GM12878 (cell line): ENCODE results near the gene FZD10. TPM values are rescaled to one million over a fixed set of nuclear protein-coding genes. Genes with fewer than 3 reads are reported as not detected.

Experiments
- ATAC-seq: fragments of 200-7000 bp; cut with Tn5 transposase; 3 replicates; pipeline ENCODE4 v1.9.1; 2020; ENCODE audit warnings: mild to moderate bottlenecking, moderate library complexity
- BruUV-seq: library from RNA; stranded (reverse); fragments of 400-500 nt; replicated peaks from 2 replicates; lab custom pipeline; 2021; lab: Mats Ljungman, UMichigan
- CTCF ChIA-PET: fragments of 300-600 bp; sonication (Branson Sonifier 250); formaldehyde crosslinking; extraction: SDS; loops from one replicate; lab custom pipeline; 2021; ENCODE audit warnings: inconsistent platforms; lab: Yijun Ruan, JAX
- POLR2A ChIA-PET: fragments of 350-600 bp; formaldehyde crosslinking; extraction: SDS; loops from one replicate; lab custom pipeline; 2021; ENCODE audit warnings: inconsistent platforms; lab: Charles Lee
- RAD21 ChIA-PET: fragments of 300-600 bp; sonication (Branson Sonifier 250); formaldehyde crosslinking; loops from one replicate; lab custom pipeline; 2023; ENCODE audit warnings: antibody characterized with exemption; ENCODE audit not compliant: unreplicated experiment; lab: Charles Lee
- SMC1A ChIA-PET: fragments of 300-600 bp; sonication (Branson Sonifier 250); formaldehyde crosslinking; loops from one replicate; lab custom pipeline; 2023; ENCODE audit not compliant: unreplicated experiment, uncharacterized antibody; lab: Charles Lee
- DNase-seq: peaks from one replicate; pipeline ENCODE4 v3.0.0-alpha.2; 2011; ENCODE audit warnings: low read depth, low spot score
- FAIRE-seq: peaks from 3 replicates; lab custom pipeline; 2011; peaks lifted over from hg19 to GRCh38; lab: Jason Lieb, UNC
- H2AFZ ChIP-seq: 2 replicates; pipeline ENCODE4 v1.6.0; 2011; ENCODE audit warnings: low read depth, low read length, control low read depth; ENCODE audit not compliant: control insufficient read depth
- H3K27ac ChIP-seq: 2 replicates; pipeline ENCODE4 v1.5.1; 2011; ENCODE audit warnings: control low read depth; ENCODE audit not compliant: control insufficient read depth, insufficient read depth
- H3K27me3 ChIP-seq, 2 experiments: replicated peaks in 1 of 2; 2 replicates each; pipeline versions ENCODE4 v1.6.0 to v1.6.1; 2011; ENCODE audit warnings: low read length in 1 of 2; ENCODE audit not compliant: control insufficient read depth in 2 of 2, insufficient read depth in 2 of 2
- H3K36me3 ChIP-seq, 2 experiments: 2 replicates each; pipeline ENCODE4 v1.5.1; 2011; ENCODE audit warnings: low read length in 1 of 2; ENCODE audit not compliant: control insufficient read depth in 2 of 2, insufficient read depth in 2 of 2
- H3K4me1 ChIP-seq: 2 replicates; pipeline ENCODE4 v1.6.1; 2011; ENCODE audit warnings: mild to moderate bottlenecking, low read length, moderate library complexity, mixed read lengths; ENCODE audit not compliant: control insufficient read depth, insufficient read depth
- H3K4me2 ChIP-seq: 2 replicates; pipeline ENCODE4 v1.6.0; 2011; ENCODE audit warnings: control low read depth; ENCODE audit not compliant: control insufficient read depth, insufficient read depth
- H3K4me3 ChIP-seq: fragments of 200-600 bp; sonication (generic); 2 replicates; pipeline ENCODE4 v1.5.1; 2016
- H3K79me2 ChIP-seq: 2 replicates; pipeline ENCODE4 v1.6.0; 2011; ENCODE audit warnings: low read length; ENCODE audit not compliant: control insufficient read depth, insufficient read depth
- H3K9ac ChIP-seq: 2 replicates; pipeline ENCODE4 v1.8.0; 2011; ENCODE audit warnings: low read length, control low read depth, mixed read lengths; ENCODE audit not compliant: control insufficient read depth, insufficient read depth
- H3K9me3 ChIP-seq: replicated peaks from 3 replicates; pipeline ENCODE4 v1.5.1; 2011; ENCODE audit warnings: mild to moderate bottlenecking, low read length; ENCODE audit not compliant: control insufficient read depth, insufficient read depth
- H4K20me1 ChIP-seq: 2 replicates; pipeline ENCODE4 v1.6.0; 2011; ENCODE audit not compliant: control insufficient read depth, insufficient read depth
- KDM1A ChIP-seq: fragments of 200-600 bp; sonication (generic); IDR thresholded peaks from 2 replicates; pipeline ENCODE4 v1.6.1; 2016; ENCODE audit warnings: borderline replicate concordance
- MTA3 ChIP-seq: IDR thresholded peaks from 2 replicates; pipeline ENCODE4 v1.6.1; 2012; ENCODE audit warnings: low read length, inconsistent platforms, borderline replicate concordance
- NR2F1 ChIP-seq: fragments of 450-650 bp; conservative IDR thresholded peaks from 2 replicates; pipeline ENCODE4 v1.6.1; 2017; ENCODE audit warnings: mild to moderate bottlenecking
- PAX8 ChIP-seq: fragments of 450-650 bp; IDR thresholded peaks from 2 replicates; pipeline ENCODE4 v1.6.1; 2017; ENCODE audit warnings: mild to moderate bottlenecking, moderate library complexity
- RELA ChIP-seq: fragments of 450-650 bp; IDR thresholded peaks from 2 replicates; pipeline ENCODE4 v1.8.0; 2014; ENCODE audit warnings: borderline replicate concordance; ENCODE audit not compliant: partially characterized antibody
- SIX5 ChIP-seq: IDR thresholded peaks from 2 replicates; pipeline ENCODE4 v1.6.1; 2011; ENCODE audit warnings: mild to moderate bottlenecking, low read depth, low read length, moderate library complexity; ENCODE audit not compliant: severe bottlenecking
- ZNF622 ChIP-seq: fragments of 450-650 bp; IDR thresholded peaks from 2 replicates; pipeline ENCODE4 v1.6.1; 2017; ENCODE audit warnings: mild to moderate bottlenecking, inconsistent platforms
- WGBS: methylation state at CpG from one replicate; pipeline ENCODE4 v1.1.6; 2016; ENCODE audit warnings: low lambda C conversion rate; ENCODE audit not compliant: insufficient replicate concordance, insufficient coverage; ENCODE audit errors: missing lambda C conversion rate; 5-methylcytosine and 5-hydroxymethylcytosine counted together
- in situ Hi-C: fragments of 300-500 bp; cut with MboI; formaldehyde crosslinking; loops from 9 replicates; pipeline ENCODE4 v1.14.3; 2018; ENCODE audit warnings: mixed read lengths
- intact Hi-C: fragments of 100-400 bp; cut with micrococcal nuclease; formaldehyde crosslinking; loops from one replicate; pipeline ENCODE4 v1.14.2; 2022; ENCODE audit not compliant: unreplicated experiment
- polyA plus RNA-seq, 11 experiments: library from polyadenylated mRNA; depleted of rRNA in 4 of 11; unstranded in 6 of 11; stranded (reverse) in 5 of 11; fragments of >200 nt; fragmentation: Nextera tagmentation in 4 of 11; fragmentation: Illumina TruSeq in 1 of 11; extraction: Ambion mirVana in 4 of 11; extraction: Trizol in 1 of 11; gene quantifications; 1 replicate in 1 of 11; 2 replicates in 10 of 11; pipeline versions ENCODE4 v1.2.1 to v1.2.3, GENCODE V29; 2011 to 2016; ENCODE audit warnings: inconsistent platforms in 2 of 11, missing spikeins in 2 of 11, low read depth in 1 of 11
- total RNA-seq, 4 experiments: library from RNA; depleted of rRNA in 3 of 4; stranded (reverse); fragments of >200 nt in 3 of 4; fragmentation: Illumina TruSeq in 1 of 4; extraction: Trizol in 1 of 4; gene quantifications; 2 replicates each; pipeline versions ENCODE4 v1.2.1 to v1.2.3, GENCODE V29; 2013 to 2021

Gene FZD10
- total and polyA plus RNA-seq, 10 of the 15 experiments (the other 5 are each of a cell fraction or from before 2014, with no cell fraction given), result not detected

- H3K9me3 ChIP-seq, result no peaks in the 10 kb centered on the region; the same call in 2 of the 3 replicates
- no peak for ATAC-seq
- ChIA-PET SMC1A (interaction anchor here (1.1 kb wide), 1 partner anchor 10 kb away, joined by 3 read pairs; no protein-coding TSS in a partner anchor), POLR2A (no interaction called here), CTCF (no interaction called here), RAD21 (no interaction called here)
- H3K4me1 ChIP-seq, result no peaks in the 10 kb centered on the region
- BruUV-seq, result no TSS peak
- intact Hi-C loops, result no loop called here
- H3K79me2 ChIP-seq, result no peaks in the 10 kb centered on the region
- in situ Hi-C loops, result no loop called here
- FAIRE-seq, result no peak
- no peak overlapping the region for H3K4me3 ChIP-seq
- no peak overlapping the region for H3K9ac ChIP-seq
- no peak overlapping the region for H3K27ac ChIP-seq
- H4K20me1 ChIP-seq, result no peaks in the 10 kb centered on the region
- TF ChIP-seq MTA3, result no peak
- no peak for TF ChIP-seq RELA
- TF ChIP-seq SIX5, result no peak
- no peak for TF ChIP-seq NR2F1
- TF ChIP-seq KDM1A, result no peak
- H2AFZ ChIP-seq, result no peak overlapping the region
- WGBS, result 0% methylated on average over 2 of the region's 2 CpGs
- no peaks in the 10 kb centered on the region for H3K27me3 ChIP-seq
- DNase-seq, result no peak
- H3K36me3 ChIP-seq, result no peaks in the 10 kb centered on the region
- no peak overlapping the region for H3K4me2 ChIP-seq
Measured at GRCh38 chr12:130166306-130166705, 4.0 kb downstream of the FZD10 start.

GRCh38 chr12:130167537-130167936, 5.3 kb downstream of the FZD10 start:
- H3K27me3 ChIP-seq, result no peaks in the 10 kb centered on the region
- no peaks in the 10 kb centered on the region for H3K4me1 ChIP-seq
- no peak overlapping the region for H3K27ac ChIP-seq
- no peaks in the 10 kb centered on the region for H3K79me2 ChIP-seq
- no peak overlapping the region for H3K4me2 ChIP-seq
- in situ Hi-C loops (no loop called here), intact Hi-C loops (no loop called here)
- no peak for TF ChIP-seq ZNF622
- no peak for TF ChIP-seq PAX8
- CTCF ChIA-PET, result no interaction called here
- SMC1A ChIA-PET, result no interaction called here
- no peaks in the 10 kb centered on the region for H3K36me3 ChIP-seq
- 0% methylated on average over 1 of the region's 1 CpG for WGBS
- no peak overlapping the region for H2AFZ ChIP-seq
- H4K20me1 ChIP-seq, result no peaks in the 10 kb centered on the region
- ATAC-seq (no peak), DNase-seq (no peak), FAIRE-seq (no peak)
- no TSS peak for BruUV-seq
- RAD21 ChIA-PET, result interaction anchor here (0.8 kb wide), 1 partner anchor 374 kb away, joined by 3 read pairs; no protein-coding TSS in a partner anchor
- no peak overlapping the region for H3K9ac ChIP-seq
- no peak overlapping the region for H3K4me3 ChIP-seq
- POLR2A ChIA-PET, result no interaction called here
- H3K9me3 ChIP-seq, result no peaks in the 10 kb centered on the region; the same call in 2 of the 3 replicates
